ENCODE data around the gene ATG4B. TPM values are rescaled to one million over a fixed set of nuclear protein-coding genes. Genes with fewer than 3 reads are reported as not detected.

ATG4B gene
- polyA plus RNA-seq, 10 donors = 41.8 to 67.7 (median 51.1) TPM

DNA sequence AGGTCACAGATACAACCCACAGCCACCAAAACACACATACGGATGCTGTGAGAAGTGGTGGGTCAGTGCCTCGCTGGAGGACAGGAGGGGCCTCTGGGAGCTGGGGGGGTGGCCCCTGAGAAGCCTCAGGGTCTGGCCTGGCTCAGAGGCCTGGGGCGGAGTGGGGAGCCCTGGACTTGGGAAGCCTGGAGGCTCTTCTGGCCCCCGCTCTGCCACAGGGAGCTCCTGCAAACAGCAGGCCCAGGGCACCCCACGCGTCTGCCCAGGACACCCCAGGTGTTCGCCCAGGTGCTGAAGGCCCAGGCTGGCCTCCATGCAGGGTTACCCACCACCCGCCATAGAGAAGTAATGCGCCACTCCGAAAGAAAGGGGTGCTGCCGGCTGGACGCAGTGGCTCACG lies 26.4 kb upstream of the ATG4B start:
- DNase-seq = no peak

DNA sequence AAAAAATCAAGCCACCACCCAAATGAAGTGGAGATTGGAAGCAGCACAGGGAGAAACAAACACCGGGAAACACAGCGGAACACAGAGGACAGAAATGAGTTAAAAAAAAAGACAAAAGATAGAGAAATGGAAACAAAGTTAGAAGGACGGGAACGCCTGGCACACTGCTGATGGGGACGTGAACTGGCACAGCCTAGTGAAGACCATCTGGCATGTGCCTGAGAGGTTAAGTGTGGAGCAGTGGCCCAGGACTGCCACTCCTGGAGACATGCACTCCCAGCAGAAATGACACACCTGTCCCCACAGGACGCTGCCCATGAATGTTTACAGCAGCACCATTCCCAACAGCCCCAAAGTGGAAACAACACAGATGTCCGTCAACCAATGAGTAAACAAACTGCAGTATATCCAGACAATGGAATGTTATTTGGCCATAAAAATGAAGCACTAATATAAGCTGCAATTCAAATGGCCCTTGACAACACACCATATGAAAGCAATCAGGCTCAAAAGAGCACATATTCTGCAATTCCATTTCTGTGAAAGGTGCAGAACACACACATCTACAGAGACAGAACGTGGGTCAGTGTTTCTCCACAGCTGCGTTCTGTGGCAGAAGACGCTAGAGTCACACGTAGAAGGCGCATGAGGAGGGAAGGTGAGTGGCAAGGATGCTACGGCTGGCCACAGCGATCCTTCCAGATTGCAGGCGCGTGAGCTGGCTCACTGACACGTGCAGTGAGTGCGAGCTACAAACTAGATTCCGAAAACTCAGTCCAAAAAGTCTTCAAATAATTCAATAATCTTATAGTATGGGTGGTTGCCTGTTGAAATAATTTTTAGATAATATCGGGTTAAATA lies 25.1 kb upstream of the ATG4B start:
- peak in 2 of 3 donors; percentile 42 to 77 for DNase-seq

DNA sequence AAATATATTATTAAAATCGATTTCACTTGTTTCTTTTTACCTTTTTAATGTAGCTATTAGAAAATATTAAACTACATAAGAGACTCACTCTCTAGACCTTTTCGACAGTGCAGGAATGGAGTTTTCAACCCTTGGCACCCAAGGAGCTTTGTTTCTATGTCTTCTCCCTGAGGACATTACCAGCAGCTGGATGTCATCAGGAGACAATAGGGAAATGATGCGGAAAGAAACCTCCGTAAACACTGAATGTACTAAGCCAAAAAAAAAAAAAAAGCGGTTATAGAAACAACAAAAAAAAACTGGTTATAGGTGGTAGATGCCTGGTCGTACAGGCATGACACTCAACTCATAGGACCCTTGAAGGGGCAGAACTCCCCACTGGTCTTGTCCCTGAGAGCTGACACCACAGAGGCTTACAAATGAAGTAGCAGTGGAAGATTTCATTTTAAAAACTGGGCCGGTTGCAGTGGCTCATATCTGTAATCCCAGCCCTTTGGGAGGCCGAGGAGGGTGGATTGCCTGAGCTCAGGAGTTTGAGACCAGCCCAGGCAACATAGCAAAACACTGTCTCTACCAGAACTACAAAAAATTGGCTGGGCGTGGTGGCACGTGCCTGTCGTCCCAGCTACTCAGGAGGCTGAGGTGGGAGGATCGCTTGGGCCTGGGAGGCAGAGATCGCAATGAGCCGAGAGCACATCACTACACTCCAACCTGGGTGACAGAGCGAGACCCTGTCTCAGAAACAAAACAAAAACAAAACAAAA lies 24.3 kb upstream of the ATG4B start:
- DNase-seq = peak in 2 of 3 donors; percentile 32 to 58

DNA sequence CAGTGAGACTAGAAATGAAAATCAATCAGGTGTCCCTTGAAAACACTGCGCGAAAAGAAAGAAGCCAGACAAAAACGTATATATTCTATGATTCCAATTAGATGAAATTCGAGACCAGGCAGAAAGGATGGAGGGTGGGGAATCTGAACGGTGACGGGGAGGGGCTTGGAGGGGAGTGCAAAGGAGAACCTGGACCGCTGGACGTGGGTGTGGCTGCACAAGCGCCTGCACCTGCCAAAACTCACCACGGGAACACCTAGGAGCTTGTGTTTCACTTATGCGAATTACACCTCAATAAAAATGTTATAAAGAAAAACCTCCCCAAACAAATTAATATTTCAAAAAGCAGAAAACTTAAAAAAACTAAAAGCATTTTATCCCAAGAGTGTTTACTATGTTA lies 22.5 kb upstream of the ATG4B start:
- no peak for DNase-seq

DNA sequence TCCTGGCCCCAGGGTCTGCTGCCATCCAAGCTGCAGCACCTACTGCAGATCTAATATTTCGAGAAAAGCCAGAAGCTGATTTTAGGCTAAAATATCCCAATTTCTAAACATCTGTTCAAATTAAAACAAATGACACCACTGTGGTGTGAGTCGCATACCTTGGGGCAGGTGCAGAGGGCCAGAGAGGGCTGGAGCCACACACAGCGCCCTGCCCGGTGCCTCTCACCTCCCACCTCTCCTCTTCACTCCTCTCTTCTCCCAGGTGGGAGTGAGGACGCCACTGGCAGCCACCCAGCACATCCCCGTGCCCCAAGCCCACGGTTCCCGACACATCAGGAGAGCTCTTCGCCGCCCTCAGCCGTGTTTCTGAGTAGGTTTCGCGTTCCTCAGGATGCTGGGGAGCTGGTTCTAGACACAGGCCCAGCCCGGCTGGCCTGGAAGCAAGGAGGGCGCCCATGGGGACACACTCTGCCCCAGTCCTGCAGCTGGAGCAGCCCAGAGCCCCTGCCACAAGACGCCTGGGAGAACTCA lies 21.9 kb upstream of the ATG4B start:
- no peak for DNase-seq

DNA sequence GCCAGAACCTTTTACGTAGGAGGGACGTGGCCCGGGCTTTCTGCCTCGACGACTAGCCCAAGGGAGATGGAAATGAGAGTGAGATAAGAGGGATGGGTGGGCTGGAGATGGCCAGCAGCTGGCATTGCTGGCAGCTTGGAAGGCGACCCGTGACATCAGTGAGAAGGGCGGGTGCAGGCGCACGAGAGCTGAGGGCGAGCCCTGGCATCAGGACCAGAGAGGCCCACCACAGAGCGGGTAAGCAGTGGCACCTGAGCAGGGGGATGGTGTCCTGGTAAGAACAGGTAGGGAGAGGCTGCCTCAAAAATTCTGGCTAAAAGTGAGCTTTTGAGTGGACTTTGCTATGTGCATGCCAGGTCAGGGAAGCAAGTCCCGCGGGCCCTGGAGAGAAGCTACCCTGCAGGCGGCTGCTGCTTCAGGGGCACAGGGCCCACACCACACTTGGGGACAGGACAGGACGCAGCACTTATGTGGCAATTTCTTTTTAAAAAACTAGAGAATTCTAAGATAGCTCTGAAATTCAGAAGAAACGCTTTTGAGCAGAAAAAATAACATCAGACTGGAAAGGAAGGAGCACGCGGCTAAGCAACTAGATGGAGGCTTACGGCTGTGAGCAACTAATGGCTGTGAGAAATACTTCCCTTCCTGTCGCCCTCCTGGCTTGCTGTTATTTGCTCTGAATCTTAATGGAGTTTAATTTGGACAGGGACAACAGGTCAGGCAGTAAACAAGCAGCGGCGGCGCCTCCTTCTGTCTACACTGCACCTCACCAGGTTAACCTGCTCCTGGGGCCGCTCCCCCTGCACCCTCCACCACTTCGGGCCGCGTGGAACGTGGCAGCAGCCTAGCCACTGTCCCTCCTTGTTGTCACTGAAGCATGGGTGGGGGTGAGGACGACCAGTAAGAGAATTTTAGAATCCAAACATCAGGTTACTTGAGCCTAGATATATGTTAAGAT lies 21.0 kb upstream of the ATG4B start:
- DNase-seq = no peak

DNA sequence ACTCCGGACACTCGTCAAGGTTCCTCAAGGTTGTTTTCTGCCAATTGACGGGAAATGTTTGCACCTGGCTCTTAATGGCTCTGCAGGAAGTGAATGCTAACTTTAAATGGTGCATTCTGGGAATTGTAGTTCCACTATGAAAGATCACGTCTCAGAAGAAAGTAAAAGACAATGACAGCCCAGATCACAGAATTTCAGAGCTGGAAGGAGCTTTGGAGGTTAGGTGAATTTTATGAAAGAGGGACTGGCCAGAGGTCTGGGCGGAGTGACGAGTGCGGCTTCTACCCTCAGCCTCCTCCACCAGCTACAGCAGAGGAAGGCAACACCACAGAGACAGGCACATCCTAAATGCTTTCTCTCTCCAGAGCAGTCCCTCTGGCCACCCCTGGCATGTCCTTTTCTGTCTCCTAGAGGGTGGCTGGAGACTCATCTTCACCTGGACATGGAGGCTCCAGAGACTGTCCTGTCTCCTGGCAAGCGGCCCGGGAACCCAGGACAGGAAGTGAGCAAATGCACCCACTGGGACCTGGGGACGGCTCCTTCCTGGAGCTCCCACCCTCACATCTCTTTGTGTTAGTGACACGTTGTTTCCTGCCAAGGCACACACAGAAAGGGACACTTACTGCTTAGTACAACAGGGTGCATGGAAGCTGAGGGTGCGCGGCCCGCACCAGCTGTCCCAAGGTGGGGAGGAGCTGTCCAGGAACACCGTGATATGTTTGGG lies 19.9 kb upstream of the ATG4B start:
- DNase-seq = peak in 1 of 3 donors; percentile 52

DNA sequence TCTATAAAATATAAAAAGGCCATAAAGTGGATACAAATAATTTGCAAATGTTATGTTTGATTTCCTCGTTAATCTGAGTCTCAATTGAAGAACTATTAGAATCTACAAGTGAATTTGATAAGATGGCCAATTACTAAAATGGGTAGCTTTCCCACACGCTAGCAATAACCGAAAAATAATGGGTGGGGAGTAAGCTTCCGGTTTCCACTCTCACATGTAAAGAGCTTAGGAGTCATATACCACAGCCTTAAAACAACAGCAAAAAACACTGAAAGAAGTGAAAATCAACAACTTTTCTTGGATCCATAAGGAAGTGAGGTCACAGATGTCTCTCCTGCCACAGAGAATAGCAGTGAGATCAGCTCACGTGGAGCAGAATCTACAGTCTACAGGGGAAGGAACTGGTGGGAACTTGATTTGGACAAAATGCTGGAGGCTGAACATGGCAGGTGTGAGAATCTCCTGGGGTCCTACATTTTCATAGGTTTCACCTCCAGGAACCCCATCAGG lies 19.1 kb upstream of the ATG4B start:
- no peak for DNase-seq

DNA sequence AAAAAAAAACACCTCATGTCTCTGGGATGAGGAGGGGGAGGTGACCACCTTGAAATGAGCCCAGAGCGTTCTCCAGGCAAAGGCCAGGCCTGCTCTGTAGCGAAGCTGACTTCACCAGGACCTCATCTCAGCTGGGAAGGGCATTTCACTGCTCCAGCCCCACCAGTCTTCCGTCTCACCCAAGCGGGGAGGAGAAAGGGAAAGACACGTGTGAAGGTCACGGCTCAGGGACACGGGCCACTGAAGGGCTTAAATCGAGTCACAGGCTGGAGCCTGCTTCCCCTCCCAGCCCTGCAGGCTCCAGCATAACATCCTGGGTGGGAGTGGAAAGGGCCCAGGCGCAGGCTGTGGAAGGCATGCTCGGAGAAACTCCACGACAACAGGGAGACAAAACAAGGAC lies 18.7 kb upstream of the ATG4B start:
- DNase-seq = no peak

DNA sequence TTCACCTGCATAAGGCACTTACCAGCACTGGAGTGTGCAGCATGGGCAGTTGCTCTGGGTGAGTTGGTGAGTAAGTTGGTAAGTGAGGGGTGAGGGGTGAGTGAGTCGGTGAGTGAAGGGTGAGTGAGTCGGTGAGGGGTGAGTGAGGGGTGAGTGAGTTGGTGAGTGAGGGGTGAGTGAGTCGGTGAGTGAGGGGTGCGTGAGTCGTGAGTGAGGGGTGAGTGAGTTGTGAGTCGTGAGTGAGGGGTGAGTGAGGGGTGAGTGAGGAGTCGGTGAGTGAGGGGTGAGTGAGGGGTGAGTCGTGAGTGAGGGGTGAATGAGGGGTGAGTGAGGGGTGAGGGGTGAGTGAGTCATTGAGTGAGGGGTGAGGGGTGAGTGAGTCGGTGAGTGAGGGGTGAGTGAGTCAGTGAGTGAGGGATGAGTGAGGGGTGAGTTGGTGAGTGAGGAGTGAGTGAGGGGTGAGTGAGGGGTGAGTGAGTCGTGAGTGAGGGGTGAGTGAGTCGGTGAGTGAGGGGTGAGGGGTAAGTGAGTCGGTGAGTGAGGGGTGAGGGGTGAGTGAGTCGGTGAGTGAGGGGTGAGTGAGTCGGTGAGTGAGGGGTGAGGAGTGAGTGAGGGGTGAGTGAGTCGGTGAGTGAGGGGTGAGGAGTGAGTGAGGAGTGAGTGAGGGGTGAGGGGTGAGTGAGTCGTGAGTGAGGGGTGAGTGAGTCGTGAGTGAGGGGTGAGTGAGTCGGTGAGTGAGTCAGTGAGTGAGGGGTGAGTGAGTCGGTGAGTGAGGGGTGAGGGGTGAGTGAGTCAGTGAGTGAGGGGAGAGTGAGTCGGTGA lies 17.7 kb upstream of the ATG4B start:
- DNase-seq = no peak

DNA sequence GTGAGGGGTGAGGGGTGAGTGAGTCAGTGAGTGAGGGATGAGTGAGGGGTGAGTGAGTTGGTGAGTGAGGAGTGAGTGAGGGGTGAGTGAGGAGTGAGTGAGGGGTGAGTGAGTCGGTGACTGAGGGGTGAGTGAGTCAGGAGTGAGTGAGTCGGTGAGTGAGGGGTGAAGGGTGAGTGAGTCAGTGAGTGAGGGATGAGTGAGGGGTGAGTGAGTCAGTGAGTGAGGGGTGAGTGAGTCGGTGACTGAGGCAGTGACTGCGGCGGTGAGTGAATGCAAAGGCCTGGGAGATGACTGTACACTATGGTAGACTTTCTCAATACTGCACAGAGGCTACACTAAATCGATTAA lies 17.1 kb upstream of the ATG4B start:
- no peak for DNase-seq

DNA sequence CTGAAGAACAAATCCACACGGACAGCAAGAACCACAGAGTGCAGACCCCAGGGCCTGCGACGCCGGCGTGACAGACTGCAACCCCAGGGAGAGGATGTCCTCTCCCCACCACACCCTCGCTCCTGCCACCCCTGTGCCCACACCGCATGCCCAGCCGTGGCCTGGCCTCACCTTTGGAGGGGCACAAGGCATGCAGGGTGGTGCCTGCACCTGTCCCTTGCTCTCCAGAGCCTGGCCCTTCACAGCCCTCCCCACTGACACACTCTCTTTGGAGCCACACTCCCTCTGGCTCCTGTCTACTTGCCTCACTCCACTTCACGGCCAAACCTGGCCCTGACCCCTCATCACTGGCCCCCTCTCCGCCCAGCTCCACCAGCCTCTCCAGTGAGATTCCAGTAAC lies 9.8 kb upstream of the ATG4B start:
- no peak for DNase-seq

DNA sequence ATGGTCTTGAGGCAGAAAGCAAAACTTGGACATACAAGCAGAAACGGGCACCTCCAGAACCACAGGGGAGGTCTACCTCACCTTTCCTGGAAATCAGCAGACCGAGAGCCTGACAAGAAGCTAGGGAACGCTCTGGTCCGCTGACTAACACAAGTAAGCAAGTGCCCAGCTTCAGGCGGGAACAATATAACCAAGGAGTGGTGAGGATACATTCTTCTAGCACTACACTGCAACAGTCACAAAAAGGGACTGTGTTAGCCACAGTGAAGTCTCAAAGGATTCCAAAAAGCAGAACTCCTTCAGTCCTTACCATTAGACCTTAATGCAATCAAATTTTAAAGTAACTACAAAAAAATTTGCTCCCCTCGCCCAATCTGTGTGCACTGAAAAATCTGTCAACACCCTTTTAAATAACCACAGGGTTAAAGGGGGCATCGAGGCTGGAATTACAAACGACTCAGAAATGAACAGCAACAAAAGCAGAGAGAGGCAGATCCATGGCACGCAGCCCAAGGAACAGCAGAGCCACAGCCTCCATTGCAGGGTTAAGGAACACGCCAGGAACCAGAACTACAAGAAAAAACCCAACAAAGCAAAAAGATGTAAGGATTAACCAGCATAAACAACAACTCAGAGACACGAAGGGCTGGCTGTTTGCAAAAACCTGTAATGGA lies 7.6 kb upstream of the ATG4B start:
- DNase-seq = no peak

DNA sequence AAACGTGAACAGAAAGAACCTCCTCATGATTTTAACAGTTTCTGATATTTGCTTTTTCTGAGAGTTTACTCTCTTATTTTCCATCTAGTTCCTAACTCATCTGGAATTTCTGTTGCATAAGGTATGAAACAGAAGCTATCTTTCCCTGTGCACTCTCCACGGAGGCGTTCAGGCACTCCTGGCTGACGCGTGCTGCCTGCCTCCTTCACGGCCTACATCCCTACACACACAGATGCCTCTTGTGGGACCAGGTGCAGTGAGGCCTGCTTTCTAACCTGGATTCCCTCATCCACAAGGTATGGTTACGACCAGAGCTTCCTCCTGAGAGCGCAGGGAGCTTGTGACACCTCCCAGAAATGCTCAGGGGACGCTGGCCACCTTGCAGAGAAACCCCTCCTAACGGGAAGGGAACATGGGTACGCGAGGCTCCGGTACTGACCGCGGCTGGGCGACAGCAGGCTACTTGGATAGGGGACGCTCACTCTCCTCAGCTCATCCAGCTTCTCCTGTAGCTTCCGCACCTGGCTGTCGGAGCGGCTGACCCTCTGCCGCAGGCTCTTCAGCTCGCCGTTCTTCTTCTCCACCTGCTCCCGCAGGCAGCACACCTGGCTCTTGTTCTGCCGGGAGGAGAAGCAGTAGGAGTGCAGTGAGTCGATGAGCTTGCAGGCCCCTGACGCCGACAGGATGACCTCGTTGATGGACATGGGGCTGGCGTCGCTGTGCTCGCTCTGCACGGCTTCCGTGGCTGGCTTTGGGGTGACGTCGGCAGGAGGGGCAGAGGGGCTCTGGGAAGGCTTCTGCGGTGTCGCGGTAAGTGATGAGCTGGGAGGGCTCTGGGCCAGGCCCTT lies 4.8 kb upstream of the ATG4B start:
- no peak for DNase-seq

DNA sequence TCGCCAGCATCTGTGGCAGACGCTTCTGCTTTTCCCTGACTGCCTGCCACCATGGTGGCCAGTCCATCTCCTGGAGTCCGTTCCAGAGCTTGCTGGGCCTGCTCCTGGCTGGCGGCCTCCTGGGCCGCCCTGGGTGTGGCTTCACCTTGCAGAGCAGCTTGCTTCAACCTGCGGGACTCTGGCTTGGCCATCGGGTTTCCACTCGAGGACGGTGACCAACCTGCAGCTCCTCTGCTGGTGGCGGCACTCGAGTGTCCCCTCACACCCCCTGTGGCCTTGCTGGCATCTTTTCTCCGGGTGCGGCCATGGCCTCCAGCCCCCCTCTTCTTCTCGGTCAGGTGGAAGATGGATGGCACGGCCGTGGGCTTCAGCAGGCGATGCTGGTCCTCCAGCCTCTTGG lies 3.9 kb upstream of the ATG4B start:
- DNase-seq = no peak

DNA sequence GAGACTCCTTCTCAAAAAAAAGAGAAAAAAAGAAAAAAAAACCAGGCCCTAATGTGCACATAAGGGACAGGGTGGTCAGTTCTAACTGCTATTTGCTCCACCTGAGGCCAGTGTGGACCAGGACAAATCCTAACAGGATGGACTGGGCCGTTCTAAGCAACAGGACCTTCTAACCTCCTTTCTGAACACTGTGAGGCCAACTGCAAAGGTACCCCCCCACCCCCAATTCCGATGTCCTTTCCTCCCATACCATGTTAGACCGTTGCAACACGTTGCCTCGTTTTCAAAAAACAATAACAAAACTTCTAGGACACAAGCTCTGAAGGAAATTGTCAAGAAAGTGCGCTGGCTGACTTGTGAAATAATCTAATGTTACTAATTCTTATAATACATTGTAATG lies 1.7 kb upstream of the ATG4B start:
- DNase-seq = no peak

DNA sequence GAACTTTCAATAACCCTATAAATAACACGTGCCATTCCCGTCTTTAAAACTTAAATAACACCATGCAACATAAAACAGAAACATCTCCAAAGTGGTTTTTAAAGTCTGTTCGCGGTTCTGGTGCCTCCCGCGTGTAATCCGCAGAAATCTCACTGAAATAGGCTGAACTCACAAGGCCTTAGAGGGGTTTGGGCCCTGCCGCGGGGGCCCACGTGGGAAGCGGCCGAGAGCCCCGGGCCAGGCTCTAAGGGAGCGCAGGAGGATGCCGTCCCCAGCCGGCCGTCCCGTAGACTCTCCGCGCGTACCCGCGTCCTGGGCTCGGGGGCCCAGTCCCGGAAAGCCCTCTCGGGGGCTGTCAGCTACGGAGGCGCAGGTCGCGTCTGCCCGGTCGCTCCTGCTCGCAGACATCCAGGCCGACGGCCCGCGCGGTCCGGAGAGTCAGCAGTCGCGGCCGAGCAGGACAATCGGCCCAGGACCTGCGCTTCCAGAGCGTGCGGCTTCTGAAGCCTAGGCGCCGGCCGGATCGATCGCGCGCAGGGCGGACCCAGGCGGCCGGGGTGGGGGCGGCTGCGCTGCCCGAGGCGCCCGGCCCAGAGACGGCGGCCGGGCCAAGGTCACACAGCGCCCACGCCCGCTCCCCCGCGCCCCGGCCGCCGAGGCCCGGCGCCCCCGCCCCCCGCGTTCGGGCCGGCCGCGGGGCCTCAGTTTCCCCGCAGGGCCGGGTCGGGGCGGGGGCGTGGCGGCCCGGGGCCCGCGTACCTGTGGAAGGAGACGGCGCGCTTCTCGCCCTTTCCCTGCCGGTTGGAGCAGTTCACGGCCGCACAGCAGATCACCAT lies 1.1 kb upstream of the ATG4B start:
- DNase-seq = peak in 2 of 3 donors; percentile 43 to 75
